Stimulated activated naive CD4-positive, alpha-beta T cell treated with Interleukin-2 at 50 U/mL for 16 hours (primary cell): ENCODE measurements around the gene ADCY10.
"Not testable (repeated sequence)": the region's sequence is repeated elsewhere in the genome, so short reads cannot be mapped to it uniquely, and the experiment has no call there.

Source experiments
- DNase-seq: peaks from one replicate; lab custom pipeline; 2025; lab: John Stamatoyannopoulos, UW

Gene ADCY10, protein sequence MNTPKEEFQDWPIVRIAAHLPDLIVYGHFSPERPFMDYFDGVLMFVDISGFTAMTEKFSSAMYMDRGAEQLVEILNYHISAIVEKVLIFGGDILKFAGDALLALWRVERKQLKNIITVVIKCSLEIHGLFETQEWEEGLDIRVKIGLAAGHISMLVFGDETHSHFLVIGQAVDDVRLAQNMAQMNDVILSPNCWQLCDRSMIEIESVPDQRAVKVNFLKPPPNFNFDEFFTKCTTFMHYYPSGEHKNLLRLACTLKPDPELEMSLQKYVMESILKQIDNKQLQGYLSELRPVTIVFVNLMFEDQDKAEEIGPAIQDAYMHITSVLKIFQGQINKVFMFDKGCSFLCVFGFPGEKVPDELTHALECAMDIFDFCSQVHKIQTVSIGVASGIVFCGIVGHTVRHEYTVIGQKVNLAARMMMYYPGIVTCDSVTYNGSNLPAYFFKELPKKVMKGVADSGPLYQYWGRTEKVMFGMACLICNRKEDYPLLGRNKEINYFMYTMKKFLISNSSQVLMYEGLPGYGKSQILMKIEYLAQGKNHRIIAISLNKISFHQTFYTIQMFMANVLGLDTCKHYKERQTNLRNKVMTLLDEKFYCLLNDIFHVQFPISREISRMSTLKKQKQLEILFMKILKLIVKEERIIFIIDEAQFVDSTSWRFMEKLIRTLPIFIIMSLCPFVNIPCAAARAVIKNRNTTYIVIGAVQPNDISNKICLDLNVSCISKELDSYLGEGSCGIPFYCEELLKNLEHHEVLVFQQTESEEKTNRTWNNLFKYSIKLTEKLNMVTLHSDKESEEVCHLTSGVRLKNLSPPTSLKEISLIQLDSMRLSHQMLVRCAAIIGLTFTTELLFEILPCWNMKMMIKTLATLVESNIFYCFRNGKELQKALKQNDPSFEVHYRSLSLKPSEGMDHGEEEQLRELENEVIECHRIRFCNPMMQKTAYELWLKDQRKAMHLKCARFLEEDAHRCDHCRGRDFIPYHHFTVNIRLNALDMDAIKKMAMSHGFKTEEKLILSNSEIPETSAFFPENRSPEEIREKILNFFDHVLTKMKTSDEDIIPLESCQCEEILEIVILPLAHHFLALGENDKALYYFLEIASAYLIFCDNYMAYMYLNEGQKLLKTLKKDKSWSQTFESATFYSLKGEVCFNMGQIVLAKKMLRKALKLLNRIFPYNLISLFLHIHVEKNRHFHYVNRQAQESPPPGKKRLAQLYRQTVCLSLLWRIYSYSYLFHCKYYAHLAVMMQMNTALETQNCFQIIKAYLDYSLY (N-terminal part only)

DNA sequence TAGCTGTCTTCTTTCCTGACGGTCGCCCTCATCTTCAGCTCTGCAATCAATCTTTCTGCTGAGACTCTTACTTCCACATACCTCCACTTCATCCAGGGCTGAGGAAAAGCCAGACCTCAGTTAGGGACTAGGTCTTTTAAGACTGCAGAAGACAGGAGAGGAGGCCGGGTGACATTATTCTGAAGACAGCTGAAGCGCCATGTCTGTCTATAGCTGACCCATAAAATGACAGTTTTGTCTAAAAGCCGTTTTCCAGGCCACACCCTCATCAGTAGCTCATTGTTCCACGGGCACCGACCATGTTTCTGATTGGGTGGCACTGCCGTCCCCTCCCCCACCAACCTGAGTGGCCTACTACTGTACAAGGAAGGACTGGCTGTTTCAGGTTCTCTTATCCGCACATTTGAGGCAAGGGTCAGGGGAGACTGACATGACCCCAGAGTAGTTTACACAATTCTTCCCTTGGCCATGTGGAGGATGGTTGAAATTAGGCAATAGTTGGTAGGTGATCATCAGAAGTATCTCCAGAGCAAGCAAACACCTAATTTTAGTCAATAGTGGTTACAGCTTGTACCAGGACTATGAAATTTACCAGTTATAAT, at the start of gene ADCY10:
Gene ADCY10, minus strand, starts transcription at position 240 of the 602 bp plus-strand sequence. CDS start 8,994 bp downstream, outside the sequence.
- DNase-seq, result no peak

GRCh38 chr1:167957710-167958109, 43.8 kb upstream of the ADCY10 start:
- no peak for DNase-seq

GRCh38 chr1:167955915-167956314, 42.0 kb upstream of the ADCY10 start:
- DNase-seq, result no peak

- no peak for DNase-seq
Measured at GRCh38 chr1:167950569-167950968, 36.6 kb upstream of the ADCY10 start.

GRCh38 chr1:167949785-167950184, 35.9 kb upstream of the ADCY10 start:
- DNase-seq, result no peak

- no peak for DNase-seq
Measured at GRCh38 chr1:167947733-167948132, 33.8 kb upstream of the ADCY10 start.

GRCh38 chr1:167943541-167943940, 29.6 kb upstream of the ADCY10 start:
- DNase-seq, result no peak

DNA sequence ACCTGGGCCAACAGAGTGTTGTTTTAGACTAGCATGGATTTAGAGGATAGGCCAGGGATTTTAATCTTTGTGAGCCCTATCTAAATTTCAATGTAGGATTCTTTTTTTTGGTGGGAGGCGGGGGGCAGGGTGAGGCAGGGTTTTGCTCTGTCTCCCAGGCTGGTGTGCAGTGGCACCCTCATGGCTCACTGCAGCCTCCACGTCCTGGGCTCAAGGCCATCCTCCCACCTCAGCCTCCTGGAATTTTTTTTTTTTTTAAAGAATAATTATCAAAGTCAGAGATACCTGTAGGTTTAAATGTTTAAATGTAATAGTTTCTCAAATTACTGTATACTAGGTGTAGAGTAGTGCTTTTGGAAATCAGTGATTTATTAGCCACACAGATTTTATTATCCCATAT, 26.3 kb upstream of the ADCY10 start:
- DNase-seq, result no peak

GRCh38 chr1:167938080-167938636, 24.2 kb upstream of the ADCY10 start:
- no peak for DNase-seq

GRCh38 chr1:167937709-167938010, 23.7 kb upstream of the ADCY10 start:
- no peak for DNase-seq

DNA sequence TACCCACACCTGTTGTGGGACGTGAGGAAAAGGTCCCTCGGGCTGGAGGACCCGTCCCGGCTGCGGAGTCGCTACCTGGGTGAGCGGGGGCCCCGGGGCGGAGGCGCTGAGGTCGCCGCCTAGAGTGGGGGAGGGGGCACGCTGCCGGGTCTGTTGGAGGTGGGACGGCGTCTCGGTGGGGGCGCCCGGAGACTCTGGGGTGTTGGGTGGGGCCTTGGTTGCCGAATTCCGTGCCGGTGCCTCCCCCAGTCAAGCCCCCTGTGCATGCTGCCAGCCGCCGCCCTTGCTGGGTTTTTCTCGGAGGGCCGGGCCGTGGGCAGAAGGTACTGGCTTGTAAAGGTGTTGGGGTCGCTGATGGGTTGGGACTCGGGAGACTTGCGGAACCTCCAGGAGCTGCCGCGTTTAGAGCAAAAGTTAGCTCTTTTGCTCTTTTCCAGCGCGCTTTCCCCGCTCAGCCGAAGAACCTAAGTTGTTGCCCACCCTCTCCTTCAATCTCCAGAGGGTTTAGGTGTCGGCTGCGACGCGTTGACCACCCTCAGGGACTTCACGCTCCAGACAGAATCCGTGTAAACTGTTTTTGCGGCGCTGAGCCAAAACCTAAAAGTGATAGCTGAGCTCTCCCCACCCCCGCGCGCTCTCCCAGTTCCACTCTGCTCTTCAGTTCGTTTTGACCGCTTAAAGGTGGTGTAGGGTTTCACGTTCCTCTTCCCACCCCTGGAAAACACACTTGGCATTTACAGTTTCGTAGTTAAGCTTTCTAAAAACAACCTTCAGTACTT, 23.2 kb upstream of the ADCY10 start, which contains the start of gene MPC2:
Gene MPC2, minus strand, starts transcription at position 143 of the 779 bp plus-strand sequence. CDS start 1,231 bp downstream, outside the sequence.
- DNase-seq, result peak; percentile 69

- DNase-seq, result peak; percentile 95
Measured at GRCh38 chr1:167936068-167936929, 22.4 kb upstream of the ADCY10 start, which contains the start of gene DCAF6. DCAF6 (plus strand) TSS chr1:167936683; CDS start chr1:167936912, 229 bp downstream.

GRCh38 chr1:167935216-167936067, 21.5 kb upstream of the ADCY10 start:
- DNase-seq, result peak; percentile 29

- no peak for DNase-seq
Measured at GRCh38 chr1:167934426-167935215, 20.7 kb upstream of the ADCY10 start.

- DNase-seq, result no peak
Measured at GRCh38 chr1:167933788-167934187, 19.9 kb upstream of the ADCY10 start.

GRCh38 chr1:167929725-167930124, 15.8 kb upstream of the ADCY10 start:
- no peak for DNase-seq

GRCh38 chr1:167928919-167929318, 15.0 kb upstream of the ADCY10 start:
- DNase-seq, result not testable (repeated sequence)

GRCh38 chr1:167928457-167928852, 14.5 kb upstream of the ADCY10 start:
- no peak for DNase-seq
